HEK293 (cell line): ENCODE results near the gene TIA1.

Experiments used
- FEZF1 ChIP-seq: fragments of 450-650 bp; formaldehyde crosslinking; IDR thresholded peaks from 2 replicates; pipeline ENCODE4 v1.5.1; 2016; ENCODE audit warnings: missing biosample characterization, missing genetic modification characterization
- GLI2 ChIP-seq: fragments of 450-650 bp; formaldehyde crosslinking; IDR thresholded peaks from 2 replicates; pipeline ENCODE4; 2017; ENCODE audit warnings: missing biosample characterization, missing genetic modification characterization, low read depth, borderline replicate concordance
- HOXD13 ChIP-seq: sonication (generic); formaldehyde crosslinking; IDR thresholded peaks from 2 replicates; pipeline ENCODE4 v1.8.0; 2022; ENCODE audit warnings: missing genetic modification reagents, borderline replicate concordance
- KLF7 ChIP-seq: fragments of 450-650 bp; formaldehyde crosslinking; IDR thresholded peaks from 2 replicates; pipeline ENCODE4 v1.5.1; 2016; ENCODE audit warnings: missing biosample characterization, missing genetic modification characterization, borderline replicate concordance
- KLF9 ChIP-seq: fragments of 450-650 bp; formaldehyde crosslinking; IDR thresholded peaks from 2 replicates; pipeline ENCODE4 v1.5.1; 2016; ENCODE audit warnings: missing biosample characterization, missing genetic modification characterization, low read depth
- MEIS1 ChIP-seq: sonication (generic); formaldehyde crosslinking; IDR thresholded peaks from 2 replicates; pipeline ENCODE4 v1.8.1; 2022; ENCODE audit warnings: missing genetic modification reagents, mild to moderate bottlenecking, borderline replicate concordance
- SP3 ChIP-seq: fragments of 450-650 bp; formaldehyde crosslinking; IDR thresholded peaks from 2 replicates; pipeline ENCODE4 v1.5.1; 2016; ENCODE audit warnings: missing biosample characterization, missing genetic modification characterization
- YY1 ChIP-seq: fragments of 450-650 bp; formaldehyde crosslinking; IDR thresholded peaks from 2 replicates; pipeline ENCODE4 v1.5.1; 2018; ENCODE audit warnings: missing biosample characterization, missing genetic modification characterization
- ZBTB17 ChIP-seq: fragments of 450-650 bp; formaldehyde crosslinking; IDR thresholded peaks from 2 replicates; pipeline ENCODE4 v1.5.1; 2016; ENCODE audit warnings: missing biosample characterization, missing genetic modification characterization
- ZNF114 ChIP-seq: fragments of 450-650 bp; formaldehyde crosslinking; IDR thresholded peaks from 2 replicates; pipeline ENCODE4 v1.5.0; 2017; ENCODE audit warnings: missing biosample characterization, missing genetic modification characterization
- ZNF202 ChIP-seq: fragments of 450-650 bp; formaldehyde crosslinking; IDR thresholded peaks from 2 replicates; pipeline ENCODE4 v1.5.1; 2016; ENCODE audit warnings: missing biosample characterization, missing genetic modification characterization, borderline replicate concordance
- ZNF302 ChIP-seq: fragments of 450-650 bp; formaldehyde crosslinking; IDR thresholded peaks from 2 replicates; pipeline ENCODE4 v1.5.1; 2016; ENCODE audit warnings: missing biosample characterization, missing genetic modification characterization, low read depth
- ZNF335 ChIP-seq: fragments of 450-650 bp; formaldehyde crosslinking; conservative IDR thresholded peaks from 2 replicates; pipeline ENCODE4 v1.5.1; 2016; ENCODE audit warnings: missing biosample characterization, missing genetic modification characterization
- ZNF423 ChIP-seq: fragments of 450-650 bp; formaldehyde crosslinking; IDR thresholded peaks from 2 replicates; pipeline ENCODE4 v1.5.1; 2016; ENCODE audit warnings: missing biosample characterization, missing genetic modification characterization
- ZNF521 ChIP-seq: fragments of 450-650 bp; formaldehyde crosslinking; IDR thresholded peaks from 2 replicates; pipeline ENCODE4 v1.5.1; 2017; ENCODE audit warnings: missing biosample characterization, mild to moderate bottlenecking, missing genetic modification characterization
- ZNF548 ChIP-seq: fragments of 450-650 bp; formaldehyde crosslinking; IDR thresholded peaks from 2 replicates; pipeline ENCODE4 v1.5.1; 2016; ENCODE audit warnings: missing biosample characterization, missing genetic modification characterization
- ZNF558 ChIP-seq: fragments of 450-650 bp; formaldehyde crosslinking; IDR thresholded peaks from 2 replicates; pipeline ENCODE4 v1.5.1; 2016; ENCODE audit warnings: missing biosample characterization, missing genetic modification characterization
- ZNF561 ChIP-seq: fragments of 450-650 bp; IDR thresholded peaks from 2 replicates; pipeline ENCODE4 v1.5.1; 2018; ENCODE audit warnings: missing biosample characterization, missing genetic modification characterization, borderline replicate concordance
- ZNF621 ChIP-seq: fragments of 450-650 bp; formaldehyde crosslinking; IDR thresholded peaks from 2 replicates; pipeline ENCODE4 v1.5.1; 2017; ENCODE audit warnings: missing biosample characterization, missing genetic modification characterization
- ZNF623 ChIP-seq: fragments of 450-650 bp; formaldehyde crosslinking; IDR thresholded peaks from 2 replicates; pipeline ENCODE4 v1.5.1; 2016; ENCODE audit warnings: missing biosample characterization, missing genetic modification characterization
- ZNF677 ChIP-seq: fragments of 450-650 bp; IDR thresholded peaks from 2 replicates; pipeline ENCODE4 v1.5.0; 2018; ENCODE audit warnings: missing biosample characterization, mild to moderate bottlenecking, missing genetic modification characterization, moderate library complexity
- ZNF701 ChIP-seq: fragments of 450-650 bp; formaldehyde crosslinking; IDR thresholded peaks from 2 replicates; pipeline ENCODE4 v1.5.1; 2016; ENCODE audit warnings: missing biosample characterization, missing genetic modification characterization
- ZNF707 ChIP-seq: fragments of 450-650 bp; formaldehyde crosslinking; IDR thresholded peaks from 2 replicates; pipeline ENCODE4 v1.5.1; 2016; ENCODE audit warnings: missing biosample characterization, missing genetic modification characterization
- ZNF768 ChIP-seq: fragments of 450-650 bp; formaldehyde crosslinking; IDR thresholded peaks from 2 replicates; pipeline ENCODE4 v1.5.1; 2018; ENCODE audit warnings: missing biosample characterization, mild to moderate bottlenecking, missing genetic modification characterization
- ZXDB ChIP-seq: fragments of 450-650 bp; formaldehyde crosslinking; IDR thresholded peaks from 2 replicates; pipeline ENCODE4 v1.5.1; 2016; ENCODE audit warnings: missing biosample characterization, missing genetic modification characterization
- TF ChIP-seq, protein P1 (sequence below): sonication (generic); formaldehyde crosslinking; IDR thresholded peaks from 2 replicates; pipeline ENCODE4 v1.8.1; 2022; ENCODE audit warnings: mild to moderate bottlenecking, moderate library complexity, missing genetic modification reagents
- TF ChIP-seq, protein P2 (sequence below): fragments of 450-650 bp; formaldehyde crosslinking; IDR thresholded peaks from 2 replicates; pipeline ENCODE4; 2016; ENCODE audit warnings: missing biosample characterization, missing genetic modification characterization
- TF ChIP-seq, protein P3 (sequence below): fragments of 450-650 bp; formaldehyde crosslinking; IDR thresholded peaks from 2 replicates; pipeline ENCODE4 v1.5.1; 2016; ENCODE audit warnings: missing biosample characterization, missing genetic modification characterization
- TF ChIP-seq, protein P4 (sequence below): fragments of 450-650 bp; formaldehyde crosslinking; IDR thresholded peaks from 2 replicates; pipeline ENCODE4 v1.5.1; 2017; ENCODE audit warnings: missing biosample characterization, missing genetic modification characterization
- TF ChIP-seq, protein P5 (sequence below): fragments of 450-650 bp; formaldehyde crosslinking; IDR thresholded peaks from 2 replicates; pipeline ENCODE4 v1.5.1; 2016; ENCODE audit warnings: missing biosample characterization, missing genetic modification characterization
- TF ChIP-seq, protein P6 (sequence below): fragments of 450-650 bp; IDR thresholded peaks from 2 replicates; pipeline ENCODE4 v1.5.1; 2018; ENCODE audit warnings: missing biosample characterization, missing genetic modification characterization
- TF ChIP-seq, protein P7 (sequence below): fragments of 450-650 bp; formaldehyde crosslinking; IDR thresholded peaks from 2 replicates; pipeline ENCODE4 v1.5.1; 2017; ENCODE audit warnings: missing biosample characterization, missing genetic modification characterization

The TIA1 gene

DNA sequence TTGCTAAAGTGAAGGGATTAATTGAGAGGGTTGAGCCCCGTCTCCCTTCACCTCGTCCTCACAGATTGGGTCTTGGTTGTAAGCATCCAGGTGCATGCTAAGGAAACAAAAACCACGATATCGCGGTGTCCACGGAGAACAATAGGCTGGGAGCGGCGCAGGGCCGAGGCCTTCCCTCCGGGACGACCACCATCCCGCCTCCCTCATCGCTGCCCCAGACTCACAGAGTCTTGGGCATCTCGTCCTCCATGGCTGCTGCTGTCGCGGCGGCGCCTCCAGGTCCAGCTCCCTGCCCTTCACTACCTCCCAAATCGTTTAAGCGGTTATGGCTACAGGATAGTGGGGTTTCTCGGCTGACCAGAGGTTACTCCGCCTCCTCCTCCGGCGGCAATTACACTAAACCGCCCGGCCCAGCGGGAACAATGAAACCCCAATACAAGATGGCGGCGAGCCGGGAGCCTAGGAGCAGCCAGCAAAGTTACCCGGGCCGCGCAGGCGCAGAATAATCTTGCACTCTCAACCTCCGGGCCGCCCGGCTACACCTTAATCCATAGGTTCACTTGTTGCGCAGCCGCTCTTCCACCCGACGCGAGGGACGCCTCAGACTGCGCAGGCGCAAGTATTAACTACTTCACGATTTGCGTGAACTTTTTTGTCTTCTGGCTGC lies at the start of gene TIA1 (continued):
- TF ChIP-seq, protein P1, sequence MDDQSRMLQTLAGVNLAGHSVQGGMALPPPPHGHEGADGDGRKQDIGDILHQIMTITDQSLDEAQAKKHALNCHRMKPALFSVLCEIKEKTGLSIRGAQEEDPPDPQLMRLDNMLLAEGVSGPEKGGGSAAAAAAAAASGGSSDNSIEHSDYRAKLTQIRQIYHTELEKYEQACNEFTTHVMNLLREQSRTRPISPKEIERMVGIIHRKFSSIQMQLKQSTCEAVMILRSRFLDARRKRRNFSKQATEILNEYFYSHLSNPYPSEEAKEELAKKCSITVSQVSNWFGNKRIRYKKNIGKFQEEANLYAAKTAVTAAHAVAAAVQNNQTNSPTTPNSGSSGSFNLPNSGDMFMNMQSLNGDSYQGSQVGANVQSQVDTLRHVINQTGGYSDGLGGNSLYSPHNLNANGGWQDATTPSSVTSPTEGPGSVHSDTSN, result no peak
- TF ChIP-seq, protein P2, sequence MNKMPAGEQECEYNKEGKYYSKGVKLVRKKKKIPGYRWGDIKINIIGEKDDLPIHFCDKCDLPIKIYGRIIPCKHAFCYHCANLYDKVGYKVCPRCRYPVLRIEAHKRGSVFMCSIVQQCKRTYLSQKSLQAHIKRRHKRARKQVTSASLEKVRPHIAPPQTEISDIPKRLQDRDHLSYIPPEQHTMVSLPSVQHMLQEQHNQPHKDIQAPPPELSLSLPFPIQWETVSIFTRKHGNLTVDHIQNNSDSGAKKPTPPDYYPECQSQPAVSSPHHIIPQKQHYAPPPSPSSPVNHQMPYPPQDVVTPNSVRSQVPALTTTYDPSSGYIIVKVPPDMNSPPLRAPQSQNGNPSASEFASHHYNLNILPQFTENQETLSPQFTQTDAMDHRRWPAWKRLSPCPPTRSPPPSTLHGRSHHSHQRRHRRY, result no peak
- no peak; the same call in 1 of the 2 replicates for TF ChIP-seq SP3 (tag by site-specific recombination)
- TF ChIP-seq ZNF423 (tag by site-specific recombination), result no peak
- TF ChIP-seq ZNF335 (tag by site-specific recombination), result peak; percentile 79
- TF ChIP-seq, protein P3, sequence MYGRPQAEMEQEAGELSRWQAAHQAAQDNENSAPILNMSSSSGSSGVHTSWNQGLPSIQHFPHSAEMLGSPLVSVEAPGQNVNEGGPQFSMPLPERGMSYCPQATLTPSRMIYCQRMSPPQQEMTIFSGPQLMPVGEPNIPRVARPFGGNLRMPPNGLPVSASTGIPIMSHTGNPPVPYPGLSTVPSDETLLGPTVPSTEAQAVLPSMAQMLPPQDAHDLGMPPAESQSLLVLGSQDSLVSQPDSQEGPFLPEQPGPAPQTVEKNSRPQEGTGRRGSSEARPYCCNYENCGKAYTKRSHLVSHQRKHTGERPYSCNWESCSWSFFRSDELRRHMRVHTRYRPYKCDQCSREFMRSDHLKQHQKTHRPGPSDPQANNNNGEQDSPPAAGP (tag by site-specific recombination), result peak; percentile 16; the same call in 1 of the 2 replicates
- TF ChIP-seq ZNF558 (tag by site-specific recombination), result no peak
- TF ChIP-seq MEIS1 (CRISPR knock-in tag), result no peak
- no peak for TF ChIP-seq ZNF202 (tag by site-specific recombination)
- peak; percentile 29; the same call in 1 of the 2 replicates for TF ChIP-seq ZXDB (tag by site-specific recombination)
- TF ChIP-seq ZNF521 (tag by site-specific recombination), result no peak
- TF ChIP-seq, protein P4, sequence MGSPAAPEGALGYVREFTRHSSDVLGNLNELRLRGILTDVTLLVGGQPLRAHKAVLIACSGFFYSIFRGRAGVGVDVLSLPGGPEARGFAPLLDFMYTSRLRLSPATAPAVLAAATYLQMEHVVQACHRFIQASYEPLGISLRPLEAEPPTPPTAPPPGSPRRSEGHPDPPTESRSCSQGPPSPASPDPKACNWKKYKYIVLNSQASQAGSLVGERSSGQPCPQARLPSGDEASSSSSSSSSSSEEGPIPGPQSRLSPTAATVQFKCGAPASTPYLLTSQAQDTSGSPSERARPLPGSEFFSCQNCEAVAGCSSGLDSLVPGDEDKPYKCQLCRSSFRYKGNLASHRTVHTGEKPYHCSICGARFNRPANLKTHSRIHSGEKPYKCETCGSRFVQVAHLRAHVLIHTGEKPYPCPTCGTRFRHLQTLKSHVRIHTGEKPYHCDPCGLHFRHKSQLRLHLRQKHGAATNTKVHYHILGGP (tag by site-specific recombination), result no peak
- no peak for TF ChIP-seq KLF9 (tag by site-specific recombination)
- no peak for TF ChIP-seq ZNF677
- no peak for TF ChIP-seq ZNF114
- TF ChIP-seq, protein P5, sequence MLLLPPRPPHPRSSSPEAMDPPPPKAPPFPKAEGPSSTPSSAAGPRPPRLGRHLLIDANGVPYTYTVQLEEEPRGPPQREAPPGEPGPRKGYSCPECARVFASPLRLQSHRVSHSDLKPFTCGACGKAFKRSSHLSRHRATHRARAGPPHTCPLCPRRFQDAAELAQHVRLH, result peak; percentile 12; the same call in 1 of the 2 replicates
- TF ChIP-seq ZNF561 (tag by site-specific recombination), result 0 out of 2 replicates have a peak, but pooled peaks have one; percentile 15
- no peak for TF ChIP-seq ZNF768 (tag by site-specific recombination)
- no peak for TF ChIP-seq ZNF707
- TF ChIP-seq ZNF623 (tag by site-specific recombination), result no peak
- TF ChIP-seq KLF7 (tag by site-specific recombination), result no peak; the same call in 1 of the 2 replicates
- TF ChIP-seq, protein P6, sequence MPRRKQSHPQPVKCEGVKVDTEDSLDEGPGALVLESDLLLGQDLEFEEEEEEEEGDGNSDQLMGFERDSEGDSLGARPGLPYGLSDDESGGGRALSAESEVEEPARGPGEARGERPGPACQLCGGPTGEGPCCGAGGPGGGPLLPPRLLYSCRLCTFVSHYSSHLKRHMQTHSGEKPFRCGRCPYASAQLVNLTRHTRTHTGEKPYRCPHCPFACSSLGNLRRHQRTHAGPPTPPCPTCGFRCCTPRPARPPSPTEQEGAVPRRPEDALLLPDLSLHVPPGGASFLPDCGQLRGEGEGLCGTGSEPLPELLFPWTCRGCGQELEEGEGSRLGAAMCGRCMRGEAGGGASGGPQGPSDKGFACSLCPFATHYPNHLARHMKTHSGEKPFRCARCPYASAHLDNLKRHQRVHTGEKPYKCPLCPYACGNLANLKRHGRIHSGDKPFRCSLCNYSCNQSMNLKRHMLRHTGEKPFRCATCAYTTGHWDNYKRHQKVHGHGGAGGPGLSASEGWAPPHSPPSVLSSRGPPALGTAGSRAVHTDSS, result no peak
- no peak; the same call in 1 of the 2 replicates for TF ChIP-seq ZBTB17 (tag by site-specific recombination)
- TF ChIP-seq ZNF621, result no peak
- no peak for TF ChIP-seq HOXD13 (CRISPR knock-in tag)
- TF ChIP-seq FEZF1, result no peak
- no peak for TF ChIP-seq GLI2 (tag by site-specific recombination)
- no peak for TF ChIP-seq ZNF548 (tag by site-specific recombination)
- TF ChIP-seq, protein P7, sequence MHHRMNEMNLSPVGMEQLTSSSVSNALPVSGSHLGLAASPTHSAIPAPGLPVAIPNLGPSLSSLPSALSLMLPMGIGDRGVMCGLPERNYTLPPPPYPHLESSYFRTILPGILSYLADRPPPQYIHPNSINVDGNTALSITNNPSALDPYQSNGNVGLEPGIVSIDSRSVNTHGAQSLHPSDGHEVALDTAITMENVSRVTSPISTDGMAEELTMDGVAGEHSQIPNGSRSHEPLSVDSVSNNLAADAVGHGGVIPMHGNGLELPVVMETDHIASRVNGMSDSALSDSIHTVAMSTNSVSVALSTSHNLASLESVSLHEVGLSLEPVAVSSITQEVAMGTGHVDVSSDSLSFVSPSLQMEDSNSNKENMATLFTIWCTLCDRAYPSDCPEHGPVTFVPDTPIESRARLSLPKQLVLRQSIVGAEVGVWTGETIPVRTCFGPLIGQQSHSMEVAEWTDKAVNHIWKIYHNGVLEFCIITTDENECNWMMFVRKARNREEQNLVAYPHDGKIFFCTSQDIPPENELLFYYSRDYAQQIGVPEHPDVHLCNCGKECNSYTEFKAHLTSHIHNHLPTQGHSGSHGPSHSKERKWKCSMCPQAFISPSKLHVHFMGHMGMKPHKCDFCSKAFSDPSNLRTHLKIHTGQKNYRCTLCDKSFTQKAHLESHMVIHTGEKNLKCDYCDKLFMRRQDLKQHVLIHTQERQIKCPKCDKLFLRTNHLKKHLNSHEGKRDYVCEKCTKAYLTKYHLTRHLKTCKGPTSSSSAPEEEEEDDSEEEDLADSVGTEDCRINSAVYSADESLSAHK (tag by site-specific recombination), result 0 out of 2 replicates have a peak, but pooled peaks have one; percentile 10
- TF ChIP-seq ZNF302, result no peak
- peak; percentile 80 for TF ChIP-seq YY1 (tag by site-specific recombination)
- TF ChIP-seq ZNF701 (tag by site-specific recombination), result no peak
